Gastrocnemius medialis (tissue), 4 donors: ENCODE results near the gene EPS8L2. TPM values are rescaled to one million over a fixed set of nuclear protein-coding genes. Genes with fewer than 3 reads are reported as not detected.

Source experiments
- ATAC-seq, 2 donors: fragments of 150-250 bp; one replicate each; pipeline ENCODE4 v1.9.1; 2016
- DNase-seq, 2 donors: peaks; one replicate each; pipeline ENCODE4 v3.0.0-alpha.2; 2019
- H3K27ac ChIP-seq, 4 donors: fragments of 200-600 bp; sonication (generic); 1 replicate in 1 of 4; 2 replicates in 3 of 4; pipeline ENCODE4 v1.5.1; 2016 to 2018; ENCODE audit warnings: mild to moderate bottlenecking in 2 of 4, moderate library complexity in 1 of 4
- H3K27me3 ChIP-seq, 3 donors: fragments of 200-600 bp; sonication (generic) in 2 of 3; 1 replicate in 1 of 3; 2 replicates in 2 of 3; pipeline versions ENCODE4 v1.5.1 to v1.6.0; 2016 to 2019; ENCODE audit warnings: mild to moderate bottlenecking in 1 of 3, moderate library complexity in 1 of 3
- H3K36me3 ChIP-seq, 2 donors: fragments of 200-600 bp; sonication (generic) in 1 of 2; one replicate each; pipeline ENCODE4 v1.5.1; 2017 to 2018
- H3K4me1 ChIP-seq, 2 donors: fragments of 200-600 bp; sonication (generic) in 1 of 2; one replicate each; pipeline ENCODE4 v1.5.1; 2016 to 2017; ENCODE audit warnings: mild to moderate bottlenecking in 2 of 2
- H3K4me3 ChIP-seq, 4 donors: fragments of 200-600 bp; sonication (generic) in 3 of 4; 1 replicate in 1 of 4; 2 replicates in 3 of 4; pipeline ENCODE4 v1.5.1; 2016 to 2019; ENCODE audit warnings: mild to moderate bottlenecking in 2 of 4
- H3K9me3 ChIP-seq, 3 donors: fragments of 200-600 bp; sonication (generic) in 2 of 3; 1 replicate in 1 of 3; 2 replicates in 2 of 3; pipeline ENCODE4 v1.5.1; 2016 to 2019
- CTCF ChIP-seq, 5 experiments: fragments of 450-650 bp in 3 of 5; fragments of 200-600 bp in 2 of 5; sonication (generic) in 2 of 5; IDR thresholded peaks in 4 of 5; conservative IDR thresholded peaks in 1 of 5; 1 replicate in 4 of 5; 2 replicates in 1 of 5; pipeline ENCODE4 v1.5.1; 2016 to 2019; ENCODE audit warnings: antibody characterized with exemption in 5 of 5, mild to moderate bottlenecking in 3 of 5, moderate library complexity in 3 of 5
- POLR2A ChIP-seq, 2 donors: fragments of 450-650 bp; IDR thresholded peaks; one replicate each; pipeline ENCODE4 v1.6.1; 2017; ENCODE audit warnings: antibody characterized with exemption in 2 of 2, mild to moderate bottlenecking in 2 of 2, moderate library complexity in 2 of 2
- in situ Hi-C, 4 donors: fragments of 200-750 bp; cut with MboI; loops; one replicate each; pipeline versions ENCODE4 v1.15.0 to v1.8.0; 2017; ENCODE audit warnings: low sequenced_read_pairs in 4 of 4
- intact Hi-C: fragments of 100-400 bp; cut with DNase I; formaldehyde crosslinking; loops from one replicate; pipeline ENCODE4 v1.15.1; 2023; ENCODE audit warnings: low total_unique reads
- total RNA-seq, 4 donors: library from RNA; depleted of rRNA; stranded (reverse); fragments of >200 nt; gene quantifications; one replicate each; pipeline versions ENCODE4 v1.1.0 to v1.2.3, GENCODE V29; 2016

EPS8L2 gene
- total RNA-seq, 4 donors from 2014 or later, result 0.42 to 3.3 (median 1.8) TPM

- no peak overlapping the region for H3K4me3 ChIP-seq
- in situ Hi-C loops, result no loop called here
- intact Hi-C loops, result no loop called here
- peaks cover 0 to 72% of the 10 kb centered on the region in 2 donors for H3K36me3 ChIP-seq
- no peak overlapping the region for H3K27ac ChIP-seq
- no peak for DNase-seq
- H3K27me3 ChIP-seq, result no peaks in the 10 kb centered on the region
- H3K9me3 ChIP-seq, result no peaks in the 10 kb centered on the region
- no peaks in the 10 kb centered on the region for H3K4me1 ChIP-seq
- ATAC-seq, result no peak
- TF ChIP-seq CTCF (IDR thresholded peaks at IDR 0.05 in 4 of 5, conservative IDR thresholded peaks at IDR 0.05 in 1 of 5) (no peak), POLR2A (IDR thresholded peaks at IDR 0.05) (no peak)
These were observed 60.8 kb downstream of the EPS8L2 start for GRCh38 chr11:766936-767210.

DNA sequence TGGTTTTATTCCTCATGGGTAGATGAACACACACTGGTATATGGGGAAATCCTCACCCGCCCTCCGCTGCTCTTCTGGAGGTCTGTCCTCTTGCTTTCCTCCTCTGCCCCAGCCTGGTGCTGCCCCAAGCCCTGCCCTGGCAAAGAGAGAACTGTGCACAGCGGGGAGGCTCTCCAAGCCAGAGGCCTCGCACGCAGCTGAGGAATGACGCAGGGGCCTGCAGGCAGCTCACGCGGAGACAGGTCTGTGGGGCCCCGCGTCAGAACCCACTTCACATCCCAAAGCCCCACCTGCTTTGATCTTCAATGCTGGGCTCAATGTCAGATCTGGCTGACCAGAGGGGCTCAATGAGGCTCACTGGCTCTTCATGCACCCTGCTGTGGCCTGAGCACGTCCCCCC, 61.2 kb downstream of the EPS8L2 start:
- TF ChIP-seq POLR2A (IDR thresholded peaks at IDR 0.05), result no peak
- no peak for TF ChIP-seq CTCF (IDR thresholded peaks at IDR 0.05 in 4 of 5, conservative IDR thresholded peaks at IDR 0.05 in 1 of 5)
- no peaks in the 10 kb centered on the region for H3K27me3 ChIP-seq
- no peaks in the 10 kb centered on the region for H3K4me1 ChIP-seq
- intact Hi-C loops (no loop called here), in situ Hi-C loops (no loop called here)
- DNase-seq (no peak), ATAC-seq (no peak)
- no peaks in the 10 kb centered on the region for H3K9me3 ChIP-seq
- no peak overlapping the region for H3K4me3 ChIP-seq
- peaks cover 0 to 72% of the 10 kb centered on the region in 2 donors for H3K36me3 ChIP-seq
- H3K27ac ChIP-seq, result no peak overlapping the region

GRCh38 chr11:769887-770641, 64.0 kb downstream of the EPS8L2 start:
- no peak overlapping the region for H3K27ac ChIP-seq
- no peak for TF ChIP-seq POLR2A (IDR thresholded peaks at IDR 0.05)
- TF ChIP-seq CTCF (IDR thresholded peaks at IDR 0.05 in 4 of 5, conservative IDR thresholded peaks at IDR 0.05 in 1 of 5), result no peak
- no peaks in the 10 kb centered on the region for H3K4me1 ChIP-seq
- H3K4me3 ChIP-seq, result no peak overlapping the region
- peaks cover 0 to 52% of the 10 kb centered on the region in 2 donors for H3K36me3 ChIP-seq
- no peak for ATAC-seq
- H3K27me3 ChIP-seq, result no peaks in the 10 kb centered on the region
- no peaks in the 10 kb centered on the region for H3K9me3 ChIP-seq
- intact Hi-C loops (no loop called here), in situ Hi-C loops (no loop called here)
- no peak for DNase-seq

DNA sequence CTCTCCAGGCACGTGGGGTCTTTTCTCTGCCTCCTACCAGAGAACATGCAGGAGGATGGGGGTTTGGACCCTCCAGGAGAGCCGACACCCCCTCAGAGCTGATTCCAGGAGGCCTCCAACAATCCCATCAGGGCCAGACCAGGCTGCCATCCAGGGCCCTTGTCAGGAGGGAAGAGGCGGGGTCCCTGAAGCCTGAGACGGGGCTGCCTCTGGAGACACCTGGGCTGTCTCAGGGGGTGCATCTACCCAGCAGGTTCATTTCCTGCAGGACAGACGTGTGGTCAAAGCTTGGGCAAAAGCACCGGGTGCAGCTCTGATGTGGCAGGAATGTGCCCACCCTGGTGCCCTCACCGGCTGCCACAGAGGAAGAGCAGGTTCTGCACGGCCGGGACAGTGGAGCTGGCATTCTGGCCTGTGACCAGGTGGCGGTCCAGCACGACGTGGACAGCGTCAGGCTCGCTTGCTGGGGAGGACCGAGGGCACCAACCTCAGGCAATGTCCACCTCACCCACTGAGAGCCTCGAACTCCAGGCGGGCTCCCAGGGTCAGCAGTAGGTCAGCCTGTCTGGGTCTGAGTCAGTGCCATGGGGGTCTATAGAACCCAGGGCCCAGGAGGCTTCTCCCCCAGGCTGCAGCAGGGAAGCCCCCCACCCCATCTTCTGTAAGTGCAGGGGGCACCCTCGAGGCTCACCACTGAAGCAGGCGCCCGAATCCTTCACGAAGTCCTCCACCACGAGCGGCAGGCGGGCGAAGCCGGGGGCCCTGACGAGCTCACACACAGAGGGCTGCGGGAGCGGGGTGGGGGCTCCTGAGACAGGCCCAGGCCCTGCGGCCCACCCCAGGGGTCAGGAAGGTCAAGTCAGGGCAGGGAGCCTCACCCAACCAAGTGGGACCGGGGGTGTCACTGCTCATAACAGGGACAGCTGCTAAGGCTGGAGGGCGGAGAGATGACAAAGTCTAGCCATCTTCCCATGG, 64.9 kb downstream of the EPS8L2 start:
- peaks cover 5 to 8% of the 10 kb centered on the region in 2 donors for H3K4me1 ChIP-seq
- no peak for DNase-seq
- no peak overlapping the region for H3K27ac ChIP-seq
- peaks cover 0 to 46% of the 10 kb centered on the region in 2 donors for H3K36me3 ChIP-seq
- H3K27me3 ChIP-seq, result no peaks in the 10 kb centered on the region
- in situ Hi-C loops (no loop called here), intact Hi-C loops (no loop called here)
- no peaks in the 10 kb centered on the region for H3K9me3 ChIP-seq
- no peak for ATAC-seq
- TF ChIP-seq POLR2A (IDR thresholded peaks at IDR 0.05), result no peak
- no peak for TF ChIP-seq CTCF (IDR thresholded peaks at IDR 0.05 in 4 of 5, conservative IDR thresholded peaks at IDR 0.05 in 1 of 5)
- no peak overlapping the region for H3K4me3 ChIP-seq
